ENCODE measurements around the gene IGBP1. TPM values are rescaled to one million over a fixed set of nuclear protein-coding genes. Genes with fewer than 3 reads are reported as not detected.

IGBP1 gene
- total RNA-seq, 2 donors from 2014 or later = 61.0 to 61.9 TPM

GRCh38 chrX:70128071-70128470 lies 5.2 kb upstream of the IGBP1 start:
- H3K9me3 Mint-ChIP-seq = no peaks in the 10 kb centered on the region
- no peaks in the 10 kb centered on the region for H3K36me3 Mint-ChIP-seq (ENCODE audit: insufficient read depth in 2 of 2)
- no peaks in the 10 kb centered on the region for H3K4me1 Mint-ChIP-seq (ENCODE audit: low read depth)
- H3K27ac Mint-ChIP-seq = no peak overlapping the region
- no peaks in the 10 kb centered on the region for H3K27me3 Mint-ChIP-seq (ENCODE audit: low read depth)
- ATAC-seq (replicated peaks in 1 of 2) = no peak
- H3K4me3 Mint-ChIP-seq = no peak overlapping the region
- DNase-seq = no peak

DNA sequence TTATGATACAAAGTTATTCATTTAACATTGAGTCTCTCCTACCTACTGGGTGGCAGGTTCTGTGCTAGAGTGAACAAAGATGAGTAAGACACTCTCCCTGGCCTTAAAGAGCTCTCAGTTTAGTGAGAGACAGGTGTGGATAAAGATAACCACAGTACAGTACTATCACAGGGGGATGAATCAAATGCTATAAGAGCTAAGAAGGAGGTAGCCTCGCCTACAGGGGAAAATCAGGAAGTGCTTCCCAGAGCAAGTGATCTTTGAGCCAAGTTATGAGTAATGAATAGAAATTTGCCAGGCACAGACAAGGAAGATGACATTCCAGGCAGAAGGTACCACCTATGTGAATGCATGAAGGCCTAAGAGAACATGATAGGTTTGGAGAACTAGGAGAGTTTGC lies 3.4 kb upstream of the IGBP1 start:
- no peaks in the 10 kb centered on the region for H3K9me3 Mint-ChIP-seq
- H3K27ac Mint-ChIP-seq = no peak overlapping the region
- no peak overlapping the region for H3K4me3 Mint-ChIP-seq
- peaks cover 2 to 5% of the 10 kb centered on the region in 2 donors for H3K36me3 Mint-ChIP-seq (ENCODE audit: insufficient read depth in 2 of 2)
- no peaks in the 10 kb centered on the region for H3K27me3 Mint-ChIP-seq (ENCODE audit: low read depth)
- DNase-seq = no peak
- no peaks in the 10 kb centered on the region for H3K4me1 Mint-ChIP-seq (ENCODE audit: low read depth)
- ATAC-seq (replicated peaks in 1 of 2) = no peak

DNA sequence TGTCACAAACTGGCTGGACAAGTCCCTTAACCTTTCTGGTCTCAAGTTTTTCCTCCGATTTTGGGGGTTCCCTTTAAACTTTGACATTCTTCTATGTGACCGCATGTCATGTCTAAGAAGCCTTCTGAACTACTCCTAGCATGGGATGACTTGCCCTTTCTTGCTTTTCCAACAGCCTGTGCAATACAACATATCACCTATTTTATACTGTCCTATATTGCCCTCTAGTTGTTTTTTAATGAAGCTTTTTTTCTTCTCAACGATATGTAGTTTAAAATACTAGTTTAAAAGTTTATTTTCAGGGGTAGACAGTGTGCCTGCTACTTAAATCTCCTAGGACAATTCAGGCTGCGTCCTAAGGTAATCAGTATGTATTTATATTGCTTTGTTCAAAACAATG lies 1.0 kb upstream of the IGBP1 start:
- Mint-ChIP-seq H3K27me3 (ENCODE audit: low read depth) (peaks cover 8% of the 10 kb centered on the region), H3K4me1 (ENCODE audit: low read depth) (peaks cover 9% of the 10 kb centered on the region), H3K4me3 (peak overlapping the region in 1 of 2 donors; percentile 45), H3K36me3 (ENCODE audit: insufficient read depth in 2 of 2) (peaks cover 4 to 9% of the 10 kb centered on the region in 2 donors), H3K9me3 (no peaks in the 10 kb centered on the region), H3K27ac (no peak overlapping the region)
- DNase-seq (no peak), ATAC-seq (replicated peaks in 1 of 2) (no peak)

GRCh38 chrX:70132877-70133302 lies 357 bp upstream of the IGBP1 start:
- Mint-ChIP-seq H3K4me1 (ENCODE audit: low read depth) (peaks cover 9% of the 10 kb centered on the region), H3K36me3 (ENCODE audit: insufficient read depth in 2 of 2) (peaks cover 4 to 11% of the 10 kb centered on the region in 2 donors), H3K27me3 (ENCODE audit: low read depth) (peaks cover 8% of the 10 kb centered on the region), H3K9me3 (no peaks in the 10 kb centered on the region), H3K4me3 (peak overlapping the region; percentile 90 to 98), H3K27ac (peak overlapping the region; percentile 99)
- DNase-seq (peak in 1 of 2 donors; percentile 54), ATAC-seq (replicated peaks in 1 of 2) (peak; percentile 84 to 85)

DNA sequence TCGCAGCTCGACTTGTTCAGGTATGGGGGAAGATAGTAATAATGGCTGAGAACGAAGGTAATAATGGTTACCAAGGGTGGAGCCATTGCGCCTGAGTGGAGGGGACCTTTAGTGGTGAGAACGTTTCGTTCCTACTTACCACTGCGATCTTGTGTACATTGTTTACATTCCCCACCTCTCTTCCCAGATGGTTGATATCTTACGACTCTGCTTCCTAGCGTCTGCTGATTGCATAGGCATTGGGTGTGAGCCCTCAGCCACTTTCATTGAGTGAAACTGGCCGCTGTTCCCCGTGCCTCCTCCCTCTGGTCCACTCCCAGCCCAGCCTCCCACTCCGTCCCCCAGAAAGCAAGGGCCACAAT lies 850 bp downstream of the IGBP1 start:
- DNase-seq (no peak), ATAC-seq (replicated peaks in 1 of 2) (no peak)
- Mint-ChIP-seq H3K27me3 (ENCODE audit: low read depth) (peaks cover 8% of the 10 kb centered on the region), H3K4me1 (ENCODE audit: low read depth) (peaks cover 9% of the 10 kb centered on the region), H3K36me3 (ENCODE audit: insufficient read depth in 2 of 2) (peaks cover 4 to 11% of the 10 kb centered on the region in 2 donors), H3K4me3 (peak overlapping the region; percentile 90 to 98), H3K27ac (peak overlapping the region; percentile 99), H3K9me3 (no peaks in the 10 kb centered on the region)

GRCh38 chrX:70138622-70139021 lies 5.4 kb downstream of the IGBP1 start:
- Mint-ChIP-seq H3K27me3 (ENCODE audit: low read depth) (peaks cover 13% of the 10 kb centered on the region), H3K27ac (no peak overlapping the region), H3K4me3 (no peak overlapping the region), H3K4me1 (ENCODE audit: low read depth) (peaks cover 9% of the 10 kb centered on the region), H3K36me3 (ENCODE audit: insufficient read depth in 2 of 2) (peaks cover 9 to 14% of the 10 kb centered on the region in 2 donors), H3K9me3 (no peaks in the 10 kb centered on the region)
- DNase-seq = no peak
- no peak for ATAC-seq (replicated peaks in 1 of 2)

- DNase-seq = no peak
- Mint-ChIP-seq H3K27me3 (ENCODE audit: low read depth) (peaks cover 13% of the 10 kb centered on the region), H3K36me3 (ENCODE audit: insufficient read depth in 2 of 2) (peaks cover 7 to 10% of the 10 kb centered on the region in 2 donors), H3K27ac (no peak overlapping the region), H3K4me3 (no peak overlapping the region), H3K9me3 (no peaks in the 10 kb centered on the region), H3K4me1 (ENCODE audit: low read depth) (peaks cover 9% of the 10 kb centered on the region)
- ATAC-seq (replicated peaks in 1 of 2) = no peak
Measured at GRCh38 chrX:70139736-70140135, 6.5 kb downstream of the IGBP1 start.

GRCh38 chrX:70141373-70141772 lies 8.1 kb downstream of the IGBP1 start:
- peaks cover 5% of the 10 kb centered on the region for H3K27me3 Mint-ChIP-seq (ENCODE audit: low read depth)

GRCh38 chrX:70166601-70167590 lies 33.6 kb downstream of the IGBP1 start:
- DNase-seq = no peak
- no peak overlapping the region for H3K4me3 Mint-ChIP-seq
- H3K4me1 Mint-ChIP-seq (ENCODE audit: low read depth) = peaks cover 7% of the 10 kb centered on the region
- H3K36me3 Mint-ChIP-seq (ENCODE audit: insufficient read depth in 2 of 2) = peaks cover 1 to 2% of the 10 kb centered on the region in 2 donors
- peaks cover 21% of the 10 kb centered on the region for H3K27me3 Mint-ChIP-seq (ENCODE audit: low read depth)
- peak in 1 of 2 donors; percentile 22 for ATAC-seq (replicated peaks in 1 of 2)
- H3K9me3 Mint-ChIP-seq = no peaks in the 10 kb centered on the region
- peak overlapping the region; percentile 24 for H3K27ac Mint-ChIP-seq

More at GRCh38 chrX:70141373-70141772, 8.1 kb downstream of the IGBP1 start:
- DNase-seq = no peak
- ATAC-seq (replicated peaks in 1 of 2) = no peak
- Mint-ChIP-seq H3K9me3 (no peaks in the 10 kb centered on the region), H3K4me3 (no peak overlapping the region), H3K36me3 (ENCODE audit: insufficient read depth in 2 of 2) (peaks cover 5 to 7% of the 10 kb centered on the region in 2 donors), H3K4me1 (ENCODE audit: low read depth) (no peaks in the 10 kb centered on the region), H3K27ac (no peak overlapping the region)

DNA sequence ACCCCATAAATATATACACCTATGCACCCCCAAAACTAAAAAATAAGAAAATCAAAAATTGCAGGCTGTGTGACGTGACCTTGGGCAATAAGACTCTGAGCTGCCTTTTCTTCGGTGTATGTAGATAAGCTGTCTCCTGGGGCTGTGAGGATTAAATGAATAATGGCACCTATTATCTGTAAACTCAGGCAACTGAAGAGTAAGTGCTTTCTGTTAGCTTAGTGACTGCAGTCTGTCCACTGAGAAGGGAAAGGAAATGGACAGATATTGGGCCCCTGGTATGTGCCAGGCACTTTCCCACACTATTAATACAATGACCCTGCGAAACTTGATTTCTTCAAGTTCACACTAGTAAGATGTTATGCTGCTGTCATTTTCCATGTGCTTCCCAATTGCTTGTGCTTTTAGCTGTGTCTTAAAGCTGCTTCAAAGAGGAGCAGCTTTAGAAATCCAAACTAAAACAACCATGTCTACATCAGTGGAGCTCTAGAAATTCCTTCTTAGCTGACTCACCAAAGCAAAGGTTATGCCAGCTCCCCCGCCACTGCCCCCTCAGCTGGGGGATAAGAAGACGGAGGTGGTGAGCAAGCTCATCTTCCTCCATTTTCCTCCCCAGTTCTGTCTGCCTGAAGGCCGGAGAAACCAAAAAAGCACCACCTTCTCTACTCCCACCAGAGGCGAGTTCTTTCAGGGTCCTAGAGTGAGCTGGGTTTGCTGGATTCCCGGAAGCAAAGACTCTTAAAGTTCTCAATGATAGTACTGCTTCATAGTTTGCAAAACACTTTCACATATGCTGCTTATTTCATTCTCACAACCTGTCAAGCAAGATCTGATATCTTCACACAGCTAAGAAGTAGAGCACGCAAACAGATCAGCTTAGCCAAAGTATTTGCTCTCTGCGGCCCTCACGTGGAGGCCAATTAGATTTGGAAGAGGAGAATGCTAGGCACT lies 35.3 kb downstream of the IGBP1 start:
- DNase-seq (no peak), ATAC-seq (replicated peaks in 1 of 2) (no peak)
- peaks cover 1 to 2% of the 10 kb centered on the region in 2 donors for H3K36me3 Mint-ChIP-seq (ENCODE audit: insufficient read depth in 2 of 2)
- no peak overlapping the region for H3K4me3 Mint-ChIP-seq
- no peaks in the 10 kb centered on the region for H3K9me3 Mint-ChIP-seq
- H3K4me1 Mint-ChIP-seq (ENCODE audit: low read depth) = peaks cover 7% of the 10 kb centered on the region
- peaks cover 35% of the 10 kb centered on the region for H3K27me3 Mint-ChIP-seq (ENCODE audit: low read depth)
- H3K27ac Mint-ChIP-seq = no peak overlapping the region

GRCh38 chrX:70169281-70169680 lies 36.0 kb downstream of the IGBP1 start:
- no peak overlapping the region for H3K4me3 Mint-ChIP-seq
- ATAC-seq (replicated peaks in 1 of 2) = no peak
- H3K27ac Mint-ChIP-seq = no peak overlapping the region

DNA sequence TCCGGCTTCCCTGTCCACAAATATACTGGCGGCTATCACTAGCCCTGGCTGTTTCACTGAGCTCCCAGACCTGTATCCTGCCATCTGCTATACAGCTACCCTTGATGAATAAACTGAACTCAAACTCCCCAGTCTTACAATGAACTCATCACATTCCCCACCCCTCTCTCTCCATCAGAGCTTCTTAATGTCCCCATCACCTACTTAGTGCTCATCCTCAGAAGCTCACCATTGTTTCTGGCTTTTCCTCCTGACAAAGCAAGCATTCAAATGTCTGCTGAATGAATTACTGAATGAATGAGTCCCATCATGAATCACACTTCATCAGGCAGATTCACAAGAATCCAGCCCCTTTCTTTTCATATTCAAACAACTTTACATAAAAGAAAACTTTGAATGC lies 38.4 kb downstream of the IGBP1 start:
- ATAC-seq (replicated peaks in 1 of 2) (no peak), DNase-seq (no peak)
- H3K9me3 Mint-ChIP-seq = no peaks in the 10 kb centered on the region
- peaks cover 23% of the 10 kb centered on the region for H3K4me1 Mint-ChIP-seq (ENCODE audit: low read depth)
- peaks cover 54% of the 10 kb centered on the region for H3K27me3 Mint-ChIP-seq (ENCODE audit: low read depth)
- no peak overlapping the region for H3K27ac Mint-ChIP-seq
- no peak overlapping the region for H3K4me3 Mint-ChIP-seq
- peaks cover 0 to 1% of the 10 kb centered on the region in 2 donors for H3K36me3 Mint-ChIP-seq (ENCODE audit: insufficient read depth in 2 of 2)

More at GRCh38 chrX:70169281-70169680, 36.0 kb downstream of the IGBP1 start:
- Mint-ChIP-seq H3K4me1 (ENCODE audit: low read depth) (peaks cover 13% of the 10 kb centered on the region), H3K9me3 (no peaks in the 10 kb centered on the region), H3K36me3 (ENCODE audit: insufficient read depth in 2 of 2) (peaks cover 1 to 2% of the 10 kb centered on the region in 2 donors), H3K27me3 (ENCODE audit: low read depth) (peaks cover 41% of the 10 kb centered on the region)
- no peak for DNase-seq

- Mint-ChIP-seq H3K9me3 (no peaks in the 10 kb centered on the region), H3K4me1 (ENCODE audit: low read depth) (peaks cover 19% of the 10 kb centered on the region), H3K36me3 (ENCODE audit: insufficient read depth in 2 of 2) (no peaks in the 10 kb centered on the region), H3K27me3 (ENCODE audit: low read depth) (peaks cover 58% of the 10 kb centered on the region), H3K4me3 (no peak overlapping the region), H3K27ac (no peak overlapping the region)
- ATAC-seq (replicated peaks in 1 of 2) (no peak), DNase-seq (no peak)
Measured at GRCh38 chrX:70172221-70172620, 39.0 kb downstream of the IGBP1 start.
